Activated naive CD4-positive, alpha-beta T cell treated with anti-CD3 and anti-CD28 coated beads, Interleukin-2, amount 50 U/mL, for 24 hours (primary cell): ENCODE results near the gene ST6GALNAC1.

Experiments used
- H3K27ac Mint-ChIP-seq: one replicate; pipeline ENCODE4 v1.8.0; 2021; ENCODE audit warnings: mild to moderate bottlenecking, mixed read lengths
- H3K27me3 Mint-ChIP-seq: one replicate; pipeline ENCODE4 v1.8.0; 2021; ENCODE audit warnings: mixed read lengths
- H3K36me3 Mint-ChIP-seq: one replicate; pipeline ENCODE4 v1.8.0; 2021; ENCODE audit warnings: mixed read lengths
- H3K4me1 Mint-ChIP-seq: one replicate; pipeline ENCODE4 v1.8.0; 2021; ENCODE audit warnings: mixed read lengths
- H3K4me3 Mint-ChIP-seq: one replicate; pipeline ENCODE4 v1.8.0; 2021; ENCODE audit warnings: mild to moderate bottlenecking, mixed read lengths
- H3K9me3 Mint-ChIP-seq: one replicate; pipeline ENCODE4 v1.8.0; 2021; ENCODE audit warnings: mixed read lengths

Gene ST6GALNAC1

DNA sequence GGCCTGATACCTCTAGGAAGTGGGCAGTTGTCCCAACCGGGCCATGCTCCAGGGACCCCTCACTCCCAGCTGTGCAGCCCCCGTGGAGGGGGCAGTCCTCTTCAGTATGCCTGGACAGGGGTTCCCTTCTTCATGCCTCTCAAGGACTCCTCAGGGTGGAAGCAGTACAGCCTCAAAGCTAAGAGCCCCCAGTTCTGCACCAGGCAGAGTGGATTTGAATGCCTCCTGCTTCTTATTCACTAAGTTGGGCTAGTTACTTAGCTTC is 23.9 kb upstream of the ST6GALNAC1 start:
- H3K9me3 Mint-ChIP-seq: no peaks in the 10 kb centered on the region
- no peaks in the 10 kb centered on the region for H3K36me3 Mint-ChIP-seq
- H3K4me3 Mint-ChIP-seq: no peak overlapping the region

DNA sequence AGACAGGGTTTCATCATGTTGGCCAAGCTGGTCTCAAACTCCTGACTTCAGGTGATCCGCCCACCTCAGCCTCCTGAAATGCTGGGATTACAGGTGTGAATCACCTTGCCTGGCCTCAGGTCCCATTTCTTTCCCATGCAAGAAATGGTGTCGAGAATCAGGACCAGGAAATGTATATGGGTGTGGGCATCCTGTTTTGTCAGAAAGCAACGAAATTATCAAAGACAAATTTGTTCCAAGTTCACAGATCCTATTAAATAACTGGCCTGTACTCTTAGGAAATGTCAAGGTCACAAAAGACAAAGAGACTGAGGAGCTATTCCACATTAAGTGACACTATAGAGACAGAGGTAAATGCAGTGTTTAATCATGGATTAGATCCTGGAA is 17.1 kb upstream of the ST6GALNAC1 start:
- Mint-ChIP-seq H3K9me3 (no peaks in the 10 kb centered on the region), H3K27ac (no peak overlapping the region), H3K36me3 (no peaks in the 10 kb centered on the region), H3K4me1 (peaks cover 32% of the 10 kb centered on the region), H3K27me3 (no peaks in the 10 kb centered on the region), H3K4me3 (peak overlapping the region; percentile 36)

More for the DNA sequence above, 23.9 kb upstream of the ST6GALNAC1 start:
- Mint-ChIP-seq H3K27me3 (no peaks in the 10 kb centered on the region), H3K4me1 (peaks cover 32% of the 10 kb centered on the region), H3K27ac (no peak overlapping the region)

DNA sequence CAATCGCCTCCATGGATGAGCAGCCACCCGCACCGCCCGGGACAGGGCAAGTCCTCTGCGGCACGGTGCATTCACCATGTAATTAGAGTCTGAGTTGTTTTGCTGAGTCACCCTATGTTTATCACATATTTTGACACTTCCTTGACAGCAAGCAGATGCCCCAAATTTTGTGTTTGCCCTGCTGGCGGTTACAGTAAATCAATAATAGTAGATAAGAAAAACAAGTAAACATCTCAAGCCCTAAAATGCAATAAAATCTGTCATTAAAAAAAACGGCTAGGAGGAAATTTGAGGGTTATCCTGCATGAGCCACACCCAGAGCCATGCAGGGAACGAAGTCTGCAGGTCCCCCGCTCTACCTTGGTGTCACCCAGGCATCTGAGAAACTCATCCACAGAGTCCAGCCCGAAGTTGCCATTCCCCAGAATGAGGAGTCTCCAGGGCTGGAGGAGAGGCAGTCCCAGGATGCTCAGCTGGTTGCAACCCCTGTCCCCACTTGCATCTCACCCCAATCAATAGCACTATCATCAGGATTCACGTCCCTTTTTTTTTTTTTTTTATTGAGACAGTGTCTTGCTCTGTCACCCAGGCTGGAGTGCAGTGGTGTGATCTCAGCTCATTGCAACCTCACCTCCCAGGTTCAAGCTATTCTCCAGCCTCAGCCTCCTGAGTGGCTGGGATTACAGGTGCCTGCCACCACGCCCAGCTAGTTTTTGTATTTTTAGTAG is 16.5 kb upstream of the ST6GALNAC1 start:
- Mint-ChIP-seq H3K9me3 (no peaks in the 10 kb centered on the region), H3K36me3 (no peaks in the 10 kb centered on the region), H3K27me3 (no peaks in the 10 kb centered on the region), H3K27ac (no peak overlapping the region), H3K4me3 (peak overlapping the region; percentile 36), H3K4me1 (peaks cover 32% of the 10 kb centered on the region)

DNA sequence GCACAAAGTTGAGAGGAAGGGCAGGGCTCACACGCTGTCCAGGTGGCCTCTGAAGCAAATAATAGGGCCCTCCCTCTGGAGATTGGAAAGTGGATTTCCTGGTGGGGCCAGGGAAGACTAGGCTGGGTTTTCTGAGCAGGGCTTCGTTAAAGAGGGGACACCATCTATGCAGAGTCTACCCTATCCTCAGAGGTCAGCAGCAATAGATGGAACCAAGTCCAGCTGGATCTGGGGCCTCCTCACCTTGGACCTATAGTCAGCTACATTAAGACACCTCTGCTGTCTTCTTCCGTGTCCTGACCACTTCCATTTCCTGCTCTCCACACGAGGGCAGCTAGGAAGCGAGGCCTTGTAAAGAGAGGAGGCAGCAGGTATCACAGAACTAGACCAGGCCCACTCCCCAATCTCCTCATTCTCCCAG is 14.7 kb upstream of the ST6GALNAC1 start:
- Mint-ChIP-seq H3K4me1 (peaks cover 32% of the 10 kb centered on the region), H3K9me3 (no peaks in the 10 kb centered on the region), H3K36me3 (no peaks in the 10 kb centered on the region), H3K27ac (peak overlapping the region; percentile 23), H3K4me3 (no peak overlapping the region), H3K27me3 (no peaks in the 10 kb centered on the region)

DNA sequence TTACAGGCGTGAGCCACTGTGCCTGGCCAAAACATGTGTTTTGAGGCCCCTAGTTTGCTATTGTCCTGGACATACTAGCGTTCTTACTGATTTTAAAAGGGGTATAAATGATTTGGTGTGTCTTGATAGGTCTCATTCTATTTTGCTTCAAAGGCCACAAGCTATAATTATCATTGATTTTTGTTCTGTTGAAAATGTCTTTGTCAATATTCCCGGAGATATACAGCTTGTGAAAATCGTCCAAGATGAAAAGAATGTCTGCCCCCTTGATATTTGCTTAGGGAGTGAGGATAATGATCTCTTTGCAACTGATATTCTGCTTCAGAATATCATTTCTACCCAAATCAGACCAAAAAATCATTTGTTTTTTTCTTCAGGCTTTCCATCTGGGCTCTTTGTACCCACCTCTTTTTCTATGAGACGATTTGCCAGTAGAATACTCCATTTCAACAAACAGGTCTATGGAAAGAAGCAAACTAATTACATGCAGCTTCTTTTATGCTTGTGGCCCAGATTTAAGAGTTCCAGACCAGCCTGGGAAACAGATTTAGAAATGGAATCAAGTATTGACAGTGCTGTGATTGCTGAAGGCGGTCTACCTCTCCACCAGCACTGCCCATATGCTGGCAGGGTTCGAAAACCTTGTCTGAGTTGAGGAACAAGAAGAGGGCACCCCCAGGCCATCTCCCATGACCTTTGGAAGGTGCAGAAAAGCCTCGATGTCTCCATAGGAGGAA is 14.1 kb upstream of the ST6GALNAC1 start:
- peak overlapping the region; percentile 23 for H3K27ac Mint-ChIP-seq
- no peaks in the 10 kb centered on the region for H3K27me3 Mint-ChIP-seq
- H3K36me3 Mint-ChIP-seq: no peaks in the 10 kb centered on the region
- H3K4me1 Mint-ChIP-seq: peaks cover 32% of the 10 kb centered on the region
- no peaks in the 10 kb centered on the region for H3K9me3 Mint-ChIP-seq
- no peak overlapping the region for H3K4me3 Mint-ChIP-seq

DNA sequence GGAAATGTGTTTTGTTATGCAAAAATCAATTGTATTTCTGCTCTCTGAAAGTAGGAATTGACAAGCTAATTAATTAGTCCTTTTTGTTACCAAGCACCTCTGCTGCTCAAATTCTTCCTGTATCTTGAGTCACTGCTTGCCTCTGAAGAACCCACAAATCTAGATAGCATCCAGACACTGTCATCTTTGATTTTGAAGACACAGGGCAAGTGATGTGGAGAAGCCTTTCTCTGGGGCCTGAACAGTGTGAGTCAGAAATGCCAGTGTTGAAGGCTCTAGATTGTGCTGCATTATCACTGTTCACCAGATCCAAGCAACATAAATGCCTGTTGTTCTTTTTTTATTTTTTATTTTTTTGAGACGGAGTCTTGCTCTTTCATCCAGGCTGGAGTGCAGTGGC is 10.9 kb upstream of the ST6GALNAC1 start:
- Mint-ChIP-seq H3K27me3 (no peaks in the 10 kb centered on the region), H3K9me3 (no peaks in the 10 kb centered on the region), H3K4me1 (peaks cover 13% of the 10 kb centered on the region), H3K36me3 (no peaks in the 10 kb centered on the region), H3K4me3 (no peak overlapping the region), H3K27ac (no peak overlapping the region)

DNA sequence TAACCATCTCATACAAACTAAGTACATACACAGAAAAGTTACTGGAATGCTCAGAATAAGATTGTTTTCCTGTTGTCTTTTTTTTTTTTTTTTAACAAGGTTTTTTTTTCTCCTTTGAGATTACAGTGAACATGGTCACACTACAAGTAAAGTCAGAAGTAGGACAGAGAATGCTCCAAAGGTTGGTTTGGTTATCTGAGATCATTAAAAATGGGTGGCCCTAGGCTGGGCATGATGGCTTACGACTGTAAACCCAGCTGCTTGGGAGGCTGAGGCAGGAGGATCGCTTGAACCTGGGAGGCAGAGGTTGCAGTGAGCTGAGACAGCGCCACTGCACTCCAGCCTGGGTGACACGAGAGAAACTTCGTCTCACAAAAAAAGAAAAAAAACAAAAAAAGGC is 6.9 kb upstream of the ST6GALNAC1 start:
- Mint-ChIP-seq H3K27me3 (no peaks in the 10 kb centered on the region), H3K4me1 (peaks cover 5% of the 10 kb centered on the region), H3K9me3 (peaks cover 5% of the 10 kb centered on the region), H3K36me3 (peaks cover 3% of the 10 kb centered on the region), H3K27ac (peak overlapping the region; percentile 35), H3K4me3 (no peak overlapping the region)

DNA sequence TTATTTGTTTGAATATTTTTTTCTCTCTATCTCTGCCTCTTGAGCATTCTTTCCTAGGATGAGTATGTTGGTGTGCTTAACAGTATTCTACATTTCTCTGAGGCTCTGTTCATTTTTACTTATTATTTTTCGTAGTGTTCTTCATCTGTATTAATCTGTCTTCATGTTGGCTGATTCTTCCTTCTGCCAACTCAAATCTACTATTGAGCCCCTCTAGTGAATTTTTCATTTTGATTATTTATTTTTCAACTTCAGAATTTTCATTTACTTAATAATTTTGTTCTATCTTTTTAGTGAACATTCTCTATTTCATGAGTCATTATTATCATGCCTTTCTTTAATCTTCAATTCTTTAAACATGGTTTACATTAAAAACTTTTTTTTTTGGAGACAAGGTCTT is 3.2 kb upstream of the ST6GALNAC1 start:
- Mint-ChIP-seq H3K4me3 (no peak overlapping the region), H3K4me1 (peaks cover 35% of the 10 kb centered on the region), H3K27me3 (no peaks in the 10 kb centered on the region), H3K27ac (no peak overlapping the region), H3K9me3 (peaks cover 5% of the 10 kb centered on the region), H3K36me3 (peaks cover 3% of the 10 kb centered on the region)

DNA sequence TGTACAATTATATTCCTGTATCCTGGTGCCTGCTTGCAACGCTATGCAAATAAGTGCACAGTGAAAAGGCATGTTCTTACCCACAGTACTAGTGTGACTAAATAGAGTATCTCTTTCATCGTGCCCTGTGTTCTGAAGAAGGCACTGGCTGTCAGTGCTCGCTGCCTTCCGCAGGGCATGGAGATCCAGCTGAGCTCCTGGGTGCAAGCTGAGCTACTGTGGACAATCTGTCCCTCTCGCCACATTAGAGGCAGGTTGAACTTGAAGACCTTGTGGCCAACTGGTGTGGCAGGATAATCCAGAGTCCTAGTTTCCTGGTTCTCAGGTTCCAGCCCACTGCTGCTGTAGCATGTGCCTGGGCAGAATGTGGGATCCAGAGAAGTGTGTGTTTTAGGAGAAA is 1.9 kb upstream of the ST6GALNAC1 start:
- Mint-ChIP-seq H3K4me3 (no peak overlapping the region), H3K27me3 (no peaks in the 10 kb centered on the region), H3K27ac (peak overlapping the region; percentile 33), H3K4me1 (peaks cover 44% of the 10 kb centered on the region), H3K36me3 (peaks cover 3% of the 10 kb centered on the region), H3K9me3 (peaks cover 5% of the 10 kb centered on the region)

DNA sequence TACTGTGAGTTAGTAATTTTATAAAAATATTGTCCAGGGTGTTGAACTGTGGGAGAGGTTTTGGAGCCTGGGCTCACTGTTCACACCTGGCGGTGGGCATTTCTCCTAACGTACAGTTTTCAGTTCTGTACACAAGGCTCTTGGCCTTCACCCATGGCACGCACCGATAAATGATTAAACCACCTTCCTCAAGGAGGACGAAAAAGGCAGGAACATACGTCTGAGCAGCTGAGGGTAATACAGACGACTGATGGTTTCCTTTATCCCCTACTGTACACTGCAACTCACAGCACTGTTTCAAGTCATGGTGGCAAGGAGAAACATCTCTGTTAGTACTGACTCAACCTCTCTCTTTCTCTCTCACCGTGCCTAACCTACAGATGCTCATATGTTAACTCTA is 1.4 kb upstream of the ST6GALNAC1 start:
- H3K4me1 Mint-ChIP-seq: peaks cover 49% of the 10 kb centered on the region

DNA sequence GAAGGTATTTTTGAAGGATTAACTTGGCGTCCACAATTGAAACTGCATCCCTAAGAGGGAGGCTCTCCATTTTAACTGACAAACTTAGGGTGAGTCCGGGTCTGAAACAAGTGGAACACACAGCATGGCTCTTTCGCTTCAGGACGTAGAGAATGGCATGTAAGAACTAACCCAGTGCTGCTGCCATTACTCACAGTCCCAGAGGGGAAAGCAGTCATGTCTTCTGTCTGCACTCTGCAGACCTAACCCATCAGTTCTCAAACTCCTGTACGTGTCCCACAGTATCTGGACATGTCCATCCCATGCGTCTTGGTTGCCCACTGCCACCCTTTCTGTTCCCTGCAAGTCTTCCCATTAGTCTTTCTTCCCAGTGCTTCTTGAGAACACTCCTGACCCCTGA is 563 bp downstream of the ST6GALNAC1 start:
- Mint-ChIP-seq H3K27me3 (no peaks in the 10 kb centered on the region), H3K27ac (peak overlapping the region; percentile 4), H3K9me3 (peaks cover 5% of the 10 kb centered on the region), H3K4me1 (peaks cover 49% of the 10 kb centered on the region), H3K4me3 (peak overlapping the region; percentile 70), H3K36me3 (peaks cover 3% of the 10 kb centered on the region)

More for the DNA sequence above, 1.4 kb upstream of the ST6GALNAC1 start:
- H3K9me3 Mint-ChIP-seq: peaks cover 5% of the 10 kb centered on the region
- peaks cover 3% of the 10 kb centered on the region for H3K36me3 Mint-ChIP-seq
- H3K27me3 Mint-ChIP-seq: no peaks in the 10 kb centered on the region
- peak overlapping the region; percentile 33 for H3K27ac Mint-ChIP-seq
- no peak overlapping the region for H3K4me3 Mint-ChIP-seq

DNA sequence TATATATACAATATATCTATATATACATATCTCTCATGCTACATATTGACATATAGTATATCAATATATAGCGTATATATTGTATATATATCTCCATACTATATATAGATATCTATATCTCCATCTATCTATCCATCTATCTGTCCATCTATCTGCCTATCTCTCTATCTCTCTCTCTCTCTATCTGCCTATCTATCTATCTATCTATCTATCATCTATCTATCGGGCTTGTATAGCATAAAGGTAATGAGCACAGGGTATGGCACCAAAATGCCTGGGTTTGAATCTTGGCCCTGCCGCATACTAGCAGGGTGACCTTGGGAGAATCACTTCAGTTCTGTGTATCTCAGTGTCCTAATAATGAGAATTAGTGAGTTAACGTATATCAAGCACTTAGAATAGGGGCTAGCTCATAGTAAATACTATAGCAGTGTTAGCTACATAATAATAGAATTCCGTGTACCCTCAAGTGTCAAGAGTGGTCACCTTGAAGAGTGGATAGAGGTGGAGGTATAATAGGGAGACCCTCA is 1.5 kb downstream of the ST6GALNAC1 start:
- Mint-ChIP-seq H3K9me3 (peaks cover 5% of the 10 kb centered on the region), H3K27ac (no peak overlapping the region), H3K27me3 (no peaks in the 10 kb centered on the region), H3K36me3 (peaks cover 3% of the 10 kb centered on the region), H3K4me3 (no peak overlapping the region), H3K4me1 (peaks cover 49% of the 10 kb centered on the region)

DNA sequence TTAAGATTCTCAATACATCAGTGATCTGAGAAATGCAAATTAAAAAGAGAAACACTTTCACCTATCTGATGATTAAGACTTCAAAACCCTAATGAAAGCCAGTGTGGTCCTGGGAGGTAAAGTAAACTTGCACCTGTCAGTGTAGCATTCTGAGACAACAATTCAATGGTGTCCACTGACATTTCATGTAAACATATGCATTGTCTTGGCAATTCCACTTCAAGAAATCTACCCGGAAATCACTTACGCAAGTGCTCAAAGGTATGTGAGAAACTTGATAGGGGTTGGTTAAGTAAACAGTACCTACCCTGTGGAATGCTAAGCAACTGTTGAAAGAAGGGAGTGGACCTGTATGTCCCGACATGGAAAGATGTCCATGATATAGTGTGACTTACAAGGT is 2.1 kb downstream of the ST6GALNAC1 start:
- Mint-ChIP-seq H3K9me3 (peaks cover 1% of the 10 kb centered on the region), H3K27ac (no peak overlapping the region), H3K36me3 (peaks cover 1% of the 10 kb centered on the region), H3K4me1 (peaks cover 46% of the 10 kb centered on the region), H3K27me3 (no peaks in the 10 kb centered on the region), H3K4me3 (no peak overlapping the region)

DNA sequence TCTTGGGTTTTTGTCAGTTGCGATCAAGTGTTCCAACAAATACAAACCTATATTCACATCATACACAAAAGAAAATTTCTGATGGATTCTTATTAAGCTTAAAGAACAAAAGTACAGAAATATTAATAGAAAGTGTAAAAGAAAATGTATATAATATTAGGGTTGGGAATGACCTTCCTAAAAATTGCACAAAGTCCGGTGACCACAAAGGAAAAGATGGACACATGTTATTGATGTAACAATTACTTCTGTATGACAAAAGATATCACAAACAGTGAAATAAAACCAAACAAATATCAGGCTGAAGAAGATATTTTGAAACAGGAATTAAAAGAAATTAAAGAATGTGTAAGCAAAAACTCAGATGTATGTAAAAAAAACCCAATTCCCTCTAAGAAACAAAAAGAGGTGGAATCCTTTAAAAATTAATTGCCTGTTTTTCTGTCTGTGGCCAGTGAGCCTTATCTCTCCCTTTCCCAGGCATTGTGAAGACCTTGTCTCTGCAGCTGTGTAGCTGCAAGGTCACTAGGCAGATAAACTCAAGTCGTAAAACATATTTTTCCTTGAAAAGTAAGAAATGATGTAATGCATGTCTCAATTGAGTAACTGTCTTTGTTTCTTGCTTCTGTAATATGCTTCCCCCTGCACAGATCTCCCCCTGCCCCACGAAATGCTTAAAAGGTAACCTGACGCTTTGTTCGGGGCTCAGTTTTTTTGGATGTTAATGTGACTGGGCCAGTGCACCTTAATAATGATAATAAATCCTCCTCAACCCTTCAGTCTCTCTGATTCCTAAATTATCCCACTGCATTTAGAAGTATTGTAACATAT is 2.8 kb downstream of the ST6GALNAC1 start:
- no peak overlapping the region for H3K27ac Mint-ChIP-seq

DNA sequence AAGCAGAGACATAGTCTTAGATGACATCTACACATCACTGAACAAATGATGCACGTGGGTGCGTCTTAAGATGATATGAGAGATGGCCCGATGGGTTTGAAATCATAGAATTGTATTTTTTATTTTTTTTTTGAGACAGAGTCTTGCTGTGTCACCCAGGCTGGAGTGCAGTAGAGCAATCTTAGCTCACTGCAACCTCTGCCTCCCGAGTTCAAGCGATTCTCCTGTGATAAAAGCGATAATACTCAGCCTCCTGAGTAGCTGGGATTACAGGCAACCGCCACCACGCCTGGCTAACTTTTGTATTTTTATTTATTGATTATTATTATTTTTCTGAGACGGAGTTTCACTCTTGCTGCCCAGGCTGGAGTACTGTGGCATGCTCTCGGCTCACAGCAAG is 5.3 kb downstream of the ST6GALNAC1 start:
- Mint-ChIP-seq H3K36me3 (peaks cover 1% of the 10 kb centered on the region), H3K9me3 (no peaks in the 10 kb centered on the region), H3K27me3 (no peaks in the 10 kb centered on the region), H3K27ac (no peak overlapping the region), H3K4me3 (no peak overlapping the region), H3K4me1 (peaks cover 26% of the 10 kb centered on the region)

More for the DNA sequence above, 2.8 kb downstream of the ST6GALNAC1 start:
- peaks cover 45% of the 10 kb centered on the region for H3K4me1 Mint-ChIP-seq
- H3K27me3 Mint-ChIP-seq: no peaks in the 10 kb centered on the region
- no peaks in the 10 kb centered on the region for H3K9me3 Mint-ChIP-seq
- no peaks in the 10 kb centered on the region for H3K36me3 Mint-ChIP-seq
- no peak overlapping the region for H3K4me3 Mint-ChIP-seq
